IMR-90 (cell line): ENCODE data around the gene ATG14. TPM values are rescaled to one million over a fixed set of nuclear protein-coding genes. Genes with fewer than 3 reads are reported as not detected.

Source experiments
- ATAC-seq: fragments of 200-7000 bp; cut with Tn5 transposase; 2 replicates; pipeline ENCODE4 v1.9.1; 2020; ENCODE audit warnings: low read depth, mild to moderate bottlenecking, moderate library complexity
- BruUV-seq: library from RNA; stranded (reverse); fragments of 400-500 nt; replicated peaks from 2 replicates; lab custom pipeline; 2021; lab: Mats Ljungman, UMichigan
- CTCF ChIA-PET: fragments of 300-600 bp; formaldehyde crosslinking; extraction: SDS; loops from one replicate; lab custom pipeline; 2021; ENCODE audit warnings: antibody characterized with exemption; lab: Yijun Ruan, JAX
- POLR2A ChIA-PET: fragments of 300-600 bp; sonication (Branson Sonifier 250); formaldehyde crosslinking; loops from one replicate; lab custom pipeline; 2022; ENCODE audit warnings: antibody characterized with exemption; ENCODE audit not compliant: unreplicated experiment; lab: Charles Lee
- DNase-seq: peaks from one replicate; pipeline ENCODE4 v3.0.0; 2013
- H2AFZ ChIP-seq: replicated peaks from 2 replicates; pipeline ENCODE3; 2013; ENCODE audit warnings: low read length, mild to moderate bottlenecking; ENCODE audit not compliant: poor library complexity
- H2AK5ac ChIP-seq: 2 replicates; pipeline ENCODE4 v1.6.1; 2013; ENCODE audit warnings: low read depth, low read length, inconsistent platforms
- H2AK9ac ChIP-seq: replicated peaks from 2 replicates; pipeline ENCODE3; 2013; ENCODE audit warnings: mild to moderate bottlenecking, low read depth, low read length, moderate library complexity; ENCODE audit not compliant: poor library complexity
- H2BK120ac ChIP-seq: 2 replicates; pipeline ENCODE4 v1.6.1; 2013; ENCODE audit warnings: low read depth, low read length, inconsistent platforms
- H2BK15ac ChIP-seq: 3 replicates; pipeline ENCODE4 v1.6.1; 2013; ENCODE audit warnings: low read depth, low read length, inconsistent platforms
- H2BK20ac ChIP-seq: 2 replicates; pipeline ENCODE4 v1.6.1; 2013; ENCODE audit warnings: low read depth, mild to moderate bottlenecking, inconsistent platforms, low read length, moderate library complexity
- H2BK5ac ChIP-seq: 2 replicates; pipeline ENCODE4 v1.6.1; 2013; ENCODE audit warnings: mild to moderate bottlenecking, low read depth, low read length, inconsistent platforms; ENCODE audit not compliant: poor library complexity, severe bottlenecking
- H3K14ac ChIP-seq: replicated peaks from 2 replicates; pipeline ENCODE4 v1.6.1; 2013; ENCODE audit warnings: low read depth, low read length, inconsistent platforms
- H3K18ac ChIP-seq: 2 replicates; pipeline ENCODE4 v1.6.1; 2013; ENCODE audit warnings: low read depth, low read length, control low read depth
- H3K23ac ChIP-seq: 2 replicates; pipeline ENCODE4 v1.6.1; 2013; ENCODE audit warnings: low read depth, low read length, inconsistent platforms
- H3K27ac ChIP-seq: 2 replicates; pipeline ENCODE4 v1.5.1; 2013; ENCODE audit warnings: mild to moderate bottlenecking, control low read depth, low read length; ENCODE audit not compliant: insufficient read depth
- H3K27me3 ChIP-seq: 2 replicates; pipeline ENCODE4 v1.6.1; 2013; ENCODE audit warnings: low read length; ENCODE audit not compliant: control insufficient read depth, insufficient read depth
- H3K36me3 ChIP-seq: 2 replicates; pipeline ENCODE4 v1.6.1; 2013; ENCODE audit warnings: low read length, mixed read lengths; ENCODE audit not compliant: control insufficient read depth, insufficient read depth
- H3K4ac ChIP-seq: 2 replicates; pipeline ENCODE4 v1.6.1; 2013; ENCODE audit warnings: low read depth, low read length, inconsistent platforms
- H3K4me1 ChIP-seq: 2 replicates; pipeline ENCODE4 v1.6.1; 2013; ENCODE audit warnings: low read length, mixed read lengths; ENCODE audit not compliant: control insufficient read depth, insufficient read depth
- H3K4me2 ChIP-seq: 2 replicates; pipeline ENCODE4 v1.6.1; 2013; ENCODE audit warnings: low read depth, mild to moderate bottlenecking, control low read depth, low read length, moderate library complexity
- H3K4me3 ChIP-seq: 2 replicates; pipeline ENCODE4 v1.5.1; 2013; ENCODE audit warnings: low read depth, mild to moderate bottlenecking, control low read depth, low read length, moderate library complexity; ENCODE audit not compliant: insufficient read depth
- H3K56ac ChIP-seq: 2 replicates; pipeline ENCODE4 v1.6.1; 2013; ENCODE audit warnings: low read length, inconsistent platforms; ENCODE audit not compliant: insufficient read depth; ENCODE audit errors: extremely low read depth
- H3K79me1 ChIP-seq, 2 experiments: 2 replicates each; pipeline ENCODE4 v1.6.1; 2013; ENCODE audit warnings: low read length in 2 of 2, inconsistent platforms in 1 of 2, low read depth in 1 of 2
- H3K9ac ChIP-seq: 2 replicates; pipeline ENCODE4 v1.6.1; 2013; ENCODE audit warnings: low read depth, low read length, control low read depth
- H3K9me1 ChIP-seq: 2 replicates; pipeline ENCODE4 v1.6.1; 2013; ENCODE audit warnings: low read length, inconsistent platforms; ENCODE audit not compliant: insufficient read depth
- H3K9me3 ChIP-seq: 2 replicates; pipeline ENCODE4 v1.6.1; 2013; ENCODE audit warnings: low read length; ENCODE audit not compliant: control insufficient read depth, insufficient read depth
- H4K20me1 ChIP-seq: 2 replicates; pipeline ENCODE4 v1.6.1; 2013; ENCODE audit warnings: low read length, inconsistent platforms; ENCODE audit not compliant: insufficient read depth
- H4K5ac ChIP-seq: 2 replicates; pipeline ENCODE4 v1.6.1; 2013; ENCODE audit warnings: mild to moderate bottlenecking, low read depth, low read length, control low read depth
- H4K8ac ChIP-seq, 2 experiments: 2 replicates each; pipeline ENCODE4 v1.6.1; 2013; ENCODE audit warnings: low read depth in 2 of 2, low read length in 2 of 2, control low read depth in 1 of 2, inconsistent platforms in 1 of 2
- H4K91ac ChIP-seq: 2 replicates; pipeline ENCODE4 v1.6.1; 2013; ENCODE audit warnings: low read depth, low read length, inconsistent platforms; ENCODE audit not compliant: insufficient read depth
- BHLHE40 ChIP-seq: fragments of 150-350 bp; IDR thresholded peaks from 2 replicates; pipeline ENCODE4 v1.6.1; 2016; ENCODE audit warnings: mild to moderate bottlenecking, low read depth, low read length
- FOS ChIP-seq: fragments of 150-350 bp; IDR thresholded peaks from 2 replicates; pipeline ENCODE4 v1.6.1; 2016; ENCODE audit warnings: low read depth, low read length
- MXI1 ChIP-seq: IDR thresholded peaks from 2 replicates; pipeline ENCODE4 v1.6.1; 2012; ENCODE audit warnings: low read depth, mild to moderate bottlenecking, low read length, moderate library complexity, borderline replicate concordance
- RCOR1 ChIP-seq: IDR thresholded peaks from 2 replicates; pipeline ENCODE4 v1.6.1; 2012; ENCODE audit warnings: mild to moderate bottlenecking, low read length, improper control_type of control experiment; ENCODE audit not compliant: insufficient replicate concordance
- RFX5 ChIP-seq: IDR thresholded peaks from 2 replicates; pipeline ENCODE4 v1.8.0; 2012; ENCODE audit warnings: low read depth, mild to moderate bottlenecking, low read length, moderate library complexity
- WGBS, 2 experiments: methylation state at CpG; one replicate each; pipeline versions ENCODE4 v1.1.5 to v1.1.7; 2013; ENCODE audit warnings: missing lambda C conversion rate in 2 of 2; ENCODE audit not compliant: insufficient read length in 1 of 2; ENCODE audit errors: extremely low coverage in 2 of 2; 5-methylcytosine and 5-hydroxymethylcytosine counted together
- dilution Hi-C: fragments of 300-500 bp; cut with HindIII; formaldehyde crosslinking; loops from one replicate; pipeline ENCODE4 v1.14.3; 2018; ENCODE audit warnings: low sequenced_read_pairs; ENCODE audit not compliant: unreplicated experiment
- in situ Hi-C: fragments of 300-500 bp; cut with MboI; formaldehyde crosslinking; loops from 3 replicates; pipeline ENCODE4 v1.14.3; 2019; ENCODE audit warnings: low sequenced_read_pairs, inconsistent platforms, mixed read lengths
- intact Hi-C: fragments of 100-400 bp; cut with micrococcal nuclease; formaldehyde crosslinking; loops from 2 replicates; pipeline ENCODE4 v1.10.0; 2022
- polyA plus RNA-seq, 3 experiments: library from polyadenylated mRNA; depleted of rRNA; stranded (reverse); fragments of >200 nt; gene quantifications; 2 replicates each; pipeline ENCODE4 v1.2.3, GENCODE V29; 2012; ENCODE audit warnings: low replicate concordance in 1 of 3
- total RNA-seq: library from RNA; depleted of rRNA; stranded (reverse); fragments of >200 nt; gene quantifications from 2 replicates; pipeline ENCODE4 v1.2.3, GENCODE V29; 2012
- TF ChIP-seq, protein P1 (sequence below): fragments of 150-350 bp; IDR thresholded peaks from 2 replicates; pipeline ENCODE4 v1.6.1; 2017; ENCODE audit warnings: mild to moderate bottlenecking, antibody characterized with exemption, low read length, low read depth

The ATG14 gene
- total and polyA plus RNA-seq, 2 of the 4 experiments (the other 2 are of a cell fraction) = 5.0 to 12.4 TPM

DNA sequence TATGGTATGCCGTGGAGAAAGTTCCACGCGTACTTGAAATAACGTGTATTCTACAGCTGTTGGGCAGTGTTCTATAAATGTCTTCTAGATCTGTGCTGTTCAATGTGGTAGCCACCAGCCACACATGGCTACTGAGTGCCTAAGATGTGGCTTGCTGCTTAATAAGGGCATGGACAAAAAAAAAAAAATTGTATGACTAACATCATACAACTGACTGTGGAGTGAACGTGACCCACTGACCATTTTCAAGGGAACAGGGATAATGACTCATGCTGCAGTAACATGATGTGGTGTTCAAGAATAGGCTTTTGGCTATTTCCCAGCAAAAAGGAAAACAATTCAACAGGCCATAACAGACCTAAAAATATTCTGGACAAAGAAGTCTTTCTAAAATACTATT lies 13.0 kb downstream of the ATG14 start:
- peak overlapping the region; percentile 27; the same call in 1 of the 2 replicates for H3K14ac ChIP-seq
- 60% methylated on average over 1 of the region's 5 CpGs; no CpG with 5 or more reads in 1 of the 2 experiments for WGBS, 2 experiments
- intact Hi-C loops = no loop called here
- H3K23ac ChIP-seq = no peak overlapping the region
- POLR2A ChIA-PET = no interaction called here
- in situ Hi-C loops = no loop called here
- no peaks in the 10 kb centered on the region for H3K9me3 ChIP-seq
- H4K8ac ChIP-seq = peak overlapping the region in 1 of 2 experiments; percentile 32; a peak in 1 of 4 replicates
- H3K18ac ChIP-seq = peak overlapping the region; percentile 84; the same call in 1 of the 2 replicates
- CTCF ChIA-PET = interaction anchor here (0.6 to 0.7 kb wide), 3 partner anchors 13 to 1857 kb away, joined by 3 read pairs; no protein-coding TSS in a partner anchor
- peaks cover 17 to 34% of the 10 kb centered on the region in 2 experiments for H3K79me1 ChIP-seq
- no peaks in the 10 kb centered on the region for H4K20me1 ChIP-seq
- H2AK5ac ChIP-seq = 0 out of 2 replicates have a peak overlapping the region, but pooled peaks have one; percentile 66
- peak; percentile 97 for ATAC-seq
- H3K27ac ChIP-seq = no peak overlapping the region
- peak overlapping the region; percentile 2 for H2AK9ac ChIP-seq
- H3K9me1 ChIP-seq = peaks cover 8% of the 10 kb centered on the region; the same call in 1 of the 2 replicates
- peaks cover 5% of the 10 kb centered on the region; the same call in 1 of the 2 replicates for H3K36me3 ChIP-seq
- H3K4me1 ChIP-seq = peaks cover 2% of the 10 kb centered on the region; the same call in 1 of the 2 replicates
- TF ChIP-seq MXI1 (peak; percentile 35; the same call in 1 of the 2 replicates), BHLHE40 (peak; percentile 99), RCOR1 (no peak), FOS (peak; percentile 97), RFX5 (no peak)
- TF ChIP-seq, protein P1, sequence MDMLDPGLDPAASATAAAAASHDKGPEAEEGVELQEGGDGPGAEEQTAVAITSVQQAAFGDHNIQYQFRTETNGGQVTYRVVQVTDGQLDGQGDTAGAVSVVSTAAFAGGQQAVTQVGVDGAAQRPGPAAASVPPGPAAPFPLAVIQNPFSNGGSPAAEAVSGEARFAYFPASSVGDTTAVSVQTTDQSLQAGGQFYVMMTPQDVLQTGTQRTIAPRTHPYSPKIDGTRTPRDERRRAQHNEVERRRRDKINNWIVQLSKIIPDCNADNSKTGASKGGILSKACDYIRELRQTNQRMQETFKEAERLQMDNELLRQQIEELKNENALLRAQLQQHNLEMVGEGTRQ = peak; percentile 42; the same call in 1 of the 2 replicates
- H3K4ac ChIP-seq = peak overlapping the region; percentile 44; the same call in 1 of the 2 replicates
- H2BK120ac ChIP-seq = peak overlapping the region; percentile 67; the same call in 1 of the 2 replicates
- DNase-seq = peak; percentile 99
- H3K56ac ChIP-seq = no peak overlapping the region; the same call in 1 of the 2 replicates
- dilution Hi-C loops = no loop called here
- H3K4me2 ChIP-seq = peak overlapping the region; percentile 55; the same call in 1 of the 2 replicates
- no peak overlapping the region for H3K9ac ChIP-seq
- H2BK20ac ChIP-seq = peak overlapping the region; percentile 67; the same call in 1 of the 2 replicates
- H2BK15ac ChIP-seq = no peak overlapping the region; the same call in 2 of the 3 replicates
- no peak overlapping the region for H4K91ac ChIP-seq
- no peak overlapping the region for H2AFZ ChIP-seq
- peak overlapping the region; percentile 57; the same call in 1 of the 2 replicates for H4K5ac ChIP-seq
- no TSS peak for BruUV-seq
- no peaks in the 10 kb centered on the region for H3K27me3 ChIP-seq
- no peak overlapping the region for H3K4me3 ChIP-seq
- H2BK5ac ChIP-seq = peak overlapping the region; percentile 81
